ENCODE data around the gene MAPKAP1.
"Not testable (repeated sequence)": the region's sequence is repeated elsewhere in the genome, so short reads cannot be mapped to it uniquely, and the experiment has no call there.

The MAPKAP1 gene

DNA sequence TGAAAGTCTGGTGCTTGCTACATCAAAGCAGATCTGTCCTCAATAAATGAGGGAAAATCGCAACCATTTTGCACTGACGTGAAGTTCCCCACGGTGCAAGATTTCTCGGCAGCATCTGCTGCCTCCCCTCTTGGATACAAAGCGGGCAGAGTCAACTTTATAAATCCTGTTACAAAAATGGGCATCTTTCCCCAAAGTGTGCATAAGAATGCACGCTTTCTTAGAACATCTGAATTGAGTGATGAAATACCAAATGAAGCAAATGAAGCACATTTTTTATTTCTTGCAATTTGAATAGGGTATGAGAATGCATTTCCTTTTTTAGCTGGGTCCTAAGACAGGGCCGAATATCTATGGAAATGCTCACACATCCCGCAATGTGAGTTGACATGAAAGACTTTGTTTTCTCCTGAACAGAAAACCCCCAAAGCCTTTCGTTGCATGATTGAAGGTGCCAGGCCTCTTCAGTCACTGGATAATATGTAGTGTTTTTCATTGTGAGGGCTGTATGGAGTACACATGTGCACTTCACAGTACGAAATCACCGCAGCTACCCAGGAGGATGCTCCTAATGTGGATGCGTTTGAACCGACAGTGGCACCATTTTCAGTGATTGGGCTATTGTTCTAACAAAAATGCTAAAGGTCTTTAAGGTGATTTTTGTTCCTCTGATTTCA, 19.6 kb upstream of the MAPKAP1 start:
- DNase-seq: no peak

DNA sequence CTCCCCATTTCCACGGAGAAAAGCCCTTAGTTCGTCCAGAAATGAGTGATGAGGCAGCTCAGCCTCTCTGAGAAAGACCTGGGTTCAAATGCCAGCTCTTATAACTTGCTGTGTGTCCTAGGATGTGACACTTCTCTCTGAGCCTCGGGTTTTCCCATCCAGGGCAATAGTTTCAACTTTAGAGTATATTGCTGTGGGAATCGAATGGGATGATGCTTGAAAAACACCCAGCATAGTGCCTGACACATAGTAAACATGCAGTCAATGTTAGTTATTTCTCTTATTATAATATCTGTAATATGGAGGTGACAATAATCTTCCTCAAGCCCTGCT, 430 bp upstream of the MAPKAP1 start:
- no peak for DNase-seq

DNA sequence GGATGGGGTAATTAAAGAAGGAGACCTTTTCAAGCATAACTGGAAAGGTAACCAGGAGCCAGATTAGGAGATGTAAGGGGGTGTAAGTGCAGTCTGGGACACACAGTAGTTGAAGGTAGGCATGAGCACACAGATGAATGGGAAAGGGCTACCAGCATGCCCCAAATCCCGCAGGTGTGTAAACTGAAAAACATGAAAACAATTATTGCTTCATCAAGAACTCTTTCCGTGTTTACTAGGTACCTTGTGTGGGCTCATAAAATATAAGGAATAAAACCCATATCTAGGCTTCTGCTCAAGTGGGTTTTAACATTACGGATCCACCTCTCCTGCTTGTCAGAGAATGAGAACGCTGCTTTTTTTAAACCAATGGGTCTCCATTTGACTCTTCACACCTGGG, 1.1 kb downstream of the MAPKAP1 start:
- no peak for DNase-seq

DNA sequence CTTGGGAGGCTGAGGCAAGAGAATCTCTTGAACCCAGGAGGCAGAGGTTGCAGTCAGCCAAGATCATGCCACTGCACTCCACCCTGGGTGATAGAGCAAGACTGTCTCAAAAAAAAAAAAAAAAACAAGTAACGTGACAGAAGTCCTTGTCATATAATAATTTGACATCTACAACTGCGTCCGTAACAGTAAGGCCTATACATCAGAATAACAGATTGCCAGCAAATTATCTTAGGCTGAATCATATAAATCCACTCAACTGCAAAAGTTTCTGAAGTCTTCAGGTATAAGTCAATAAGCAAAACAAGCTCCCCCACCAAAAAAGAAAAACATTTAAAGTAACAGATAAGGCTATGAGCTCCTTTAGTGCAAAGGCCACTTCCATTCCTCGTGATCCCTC, 3.3 kb downstream of the MAPKAP1 start:
- no peak for DNase-seq

DNA sequence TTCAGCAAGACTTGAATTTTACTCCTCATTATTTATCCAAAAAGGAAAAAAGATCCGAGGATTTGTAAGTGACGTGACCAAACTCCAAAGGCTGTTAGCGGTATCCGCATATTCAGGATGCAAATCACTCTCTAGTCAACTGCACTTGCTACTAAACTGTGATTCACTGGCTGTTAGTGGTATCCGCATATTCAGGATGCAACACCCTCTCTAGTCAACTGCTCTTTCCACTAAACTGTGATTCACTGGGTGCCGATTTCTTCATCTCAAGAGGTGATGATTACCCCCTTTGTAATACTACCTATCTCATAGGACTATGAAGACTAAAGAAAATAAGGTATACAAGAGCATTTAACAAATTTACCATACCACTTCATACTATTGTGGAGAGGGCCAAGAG, 5.7 kb downstream of the MAPKAP1 start:
- no peak for DNase-seq

DNA sequence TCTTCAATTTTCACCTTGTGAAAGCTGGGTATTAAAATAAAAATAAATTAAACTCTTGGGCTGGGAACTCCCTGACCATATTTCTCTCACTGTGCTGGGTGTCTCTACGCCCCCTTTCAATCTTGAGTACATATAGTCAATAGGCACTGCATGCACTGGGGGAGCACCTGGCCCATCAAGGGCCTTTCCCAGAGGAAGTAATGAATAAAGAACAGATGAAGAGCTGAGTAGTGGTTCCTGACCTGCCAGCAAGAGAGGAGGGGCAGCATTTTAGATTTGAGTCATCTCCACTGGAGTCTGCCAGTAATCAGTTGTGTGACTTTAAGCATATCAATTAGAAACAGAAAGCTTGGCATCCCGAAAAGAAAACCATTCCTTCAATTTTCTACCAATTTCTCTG, 6.2 kb downstream of the MAPKAP1 start:
- no peak for DNase-seq

DNA sequence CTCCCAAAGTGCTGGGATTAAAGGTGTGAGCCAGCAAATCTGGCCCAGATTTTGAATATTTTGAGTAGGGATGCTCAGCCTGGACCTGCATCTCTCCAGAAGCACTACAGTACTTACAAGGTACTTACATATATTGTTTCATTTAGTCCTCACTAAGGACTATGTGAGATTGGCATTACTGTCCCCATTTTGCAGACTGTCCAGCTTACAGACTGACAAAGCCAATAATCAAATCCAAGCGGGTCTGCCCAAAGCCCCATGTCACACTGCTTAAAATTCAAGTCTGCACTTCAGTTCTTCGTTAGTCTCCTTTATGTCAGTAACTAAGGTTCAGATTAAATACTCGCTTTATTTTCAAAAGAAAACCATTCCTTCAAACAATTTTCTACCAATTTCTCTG, 7.1 kb downstream of the MAPKAP1 start:
- DNase-seq: no peak

DNA sequence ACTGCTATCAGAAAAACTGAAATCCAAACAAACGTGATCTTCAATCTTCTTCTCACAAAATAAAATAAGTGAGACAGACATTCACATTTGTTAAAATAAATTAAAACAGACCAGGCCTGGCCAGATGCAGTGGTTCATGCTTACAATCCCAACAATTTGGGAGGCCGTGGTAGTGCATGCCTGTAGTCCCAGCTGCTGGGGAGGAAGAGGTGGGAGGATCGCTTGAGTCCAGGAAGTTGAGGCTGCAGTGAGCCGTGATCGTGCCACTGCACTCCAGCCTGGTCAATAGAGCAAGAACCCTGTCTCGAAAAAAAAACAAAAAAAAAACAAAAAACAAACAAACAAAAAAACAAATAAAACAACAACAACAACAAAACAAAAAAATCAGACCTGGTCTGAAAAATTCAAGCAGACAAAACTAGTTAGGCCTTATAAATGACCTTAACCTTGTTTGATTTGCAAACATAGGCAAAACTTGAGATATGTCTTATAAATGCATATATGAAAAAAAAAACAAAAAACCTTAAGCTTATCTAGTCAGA, 10.8 kb downstream of the MAPKAP1 start:
- DNase-seq: no peak

DNA sequence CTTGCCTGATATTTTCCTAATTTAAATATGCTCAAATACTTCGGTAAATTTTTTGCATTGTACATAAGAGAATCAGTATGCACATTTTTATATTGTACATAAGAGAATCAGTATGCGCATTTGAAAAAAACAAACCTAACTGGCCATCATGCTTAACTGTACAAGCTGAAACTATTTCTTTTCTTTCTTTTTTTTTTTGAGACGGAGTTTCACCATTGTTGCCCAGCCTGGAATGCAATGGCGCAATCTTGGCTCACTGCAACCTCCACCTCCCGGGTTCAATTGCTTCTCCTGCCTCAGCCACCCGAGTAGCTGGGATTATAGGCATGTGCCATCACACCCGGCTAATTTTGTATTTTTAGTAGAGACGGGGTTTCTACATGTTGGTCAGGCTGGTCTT, 11.5 kb downstream of the MAPKAP1 start:
- DNase-seq: not testable (repeated sequence)

DNA sequence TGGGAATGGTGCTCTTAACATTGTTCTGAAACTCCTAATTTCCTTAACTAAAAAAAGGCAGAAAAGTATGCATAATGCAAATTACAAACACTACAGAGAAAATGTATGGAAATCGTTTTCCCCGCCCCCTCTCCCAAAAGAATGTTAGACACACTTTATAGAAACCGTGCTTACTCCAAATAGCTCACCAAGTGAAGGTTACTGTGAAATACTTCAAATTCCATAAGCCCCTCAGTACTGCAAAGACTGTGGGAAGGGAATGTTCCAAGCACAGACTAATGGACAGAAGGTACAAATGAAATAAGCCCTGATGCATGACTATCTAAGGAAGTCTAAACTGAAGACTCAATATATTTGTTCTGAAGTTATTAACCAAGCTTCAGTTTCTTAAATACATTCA, 12.5 kb downstream of the MAPKAP1 start:
- no peak for DNase-seq

DNA sequence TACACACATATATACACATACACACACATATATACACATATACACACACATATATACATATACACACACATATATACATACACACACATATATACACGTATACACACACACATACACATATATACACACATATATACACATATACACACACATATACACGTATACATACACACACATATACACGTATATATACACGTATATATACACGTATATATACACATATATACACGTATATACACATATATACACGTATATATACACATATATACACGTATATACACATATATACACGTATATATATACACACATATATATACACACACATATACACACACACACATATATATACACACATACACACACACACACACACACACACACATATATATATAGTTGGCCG, 13.5 kb downstream of the MAPKAP1 start:
- not testable (repeated sequence) for DNase-seq

DNA sequence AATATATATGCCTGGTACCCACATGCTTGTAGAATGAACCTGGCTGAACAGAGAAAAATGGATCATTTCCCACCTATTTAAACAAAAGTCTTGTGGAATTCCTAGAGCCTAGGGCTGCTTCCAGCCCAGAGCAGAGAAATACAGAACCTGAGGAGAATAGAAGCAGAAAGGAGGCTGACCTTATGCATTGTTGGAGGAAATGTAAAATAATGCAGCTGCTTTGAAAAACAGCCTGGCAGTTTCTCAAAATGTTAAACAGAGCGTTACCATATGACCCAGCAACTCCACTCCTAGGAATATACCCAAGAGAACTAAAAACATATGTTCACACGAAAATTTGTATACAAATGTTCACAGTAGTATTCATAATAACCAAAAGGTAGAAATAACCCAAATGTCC, 15.1 kb downstream of the MAPKAP1 start:
- no peak for DNase-seq

DNA sequence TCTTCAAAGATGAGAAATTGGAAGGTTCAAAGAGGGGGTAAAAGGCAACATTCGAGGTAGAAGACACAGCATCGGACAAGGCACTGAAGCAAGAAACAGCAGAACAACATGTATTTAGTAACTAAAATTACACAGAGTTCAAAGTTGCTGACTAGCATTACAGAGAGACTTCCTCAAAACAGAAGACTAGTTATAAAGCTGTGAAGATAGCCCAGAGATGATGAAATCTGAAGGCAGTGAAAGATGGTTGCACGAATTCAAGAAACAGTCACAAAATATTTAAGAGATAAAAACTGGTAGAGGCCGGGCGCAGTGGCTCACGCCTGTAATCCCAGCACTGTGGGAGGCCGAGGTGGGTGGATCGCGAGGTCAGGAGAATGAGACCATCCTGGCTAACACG, 16.3 kb downstream of the MAPKAP1 start:
- no peak for DNase-seq

DNA sequence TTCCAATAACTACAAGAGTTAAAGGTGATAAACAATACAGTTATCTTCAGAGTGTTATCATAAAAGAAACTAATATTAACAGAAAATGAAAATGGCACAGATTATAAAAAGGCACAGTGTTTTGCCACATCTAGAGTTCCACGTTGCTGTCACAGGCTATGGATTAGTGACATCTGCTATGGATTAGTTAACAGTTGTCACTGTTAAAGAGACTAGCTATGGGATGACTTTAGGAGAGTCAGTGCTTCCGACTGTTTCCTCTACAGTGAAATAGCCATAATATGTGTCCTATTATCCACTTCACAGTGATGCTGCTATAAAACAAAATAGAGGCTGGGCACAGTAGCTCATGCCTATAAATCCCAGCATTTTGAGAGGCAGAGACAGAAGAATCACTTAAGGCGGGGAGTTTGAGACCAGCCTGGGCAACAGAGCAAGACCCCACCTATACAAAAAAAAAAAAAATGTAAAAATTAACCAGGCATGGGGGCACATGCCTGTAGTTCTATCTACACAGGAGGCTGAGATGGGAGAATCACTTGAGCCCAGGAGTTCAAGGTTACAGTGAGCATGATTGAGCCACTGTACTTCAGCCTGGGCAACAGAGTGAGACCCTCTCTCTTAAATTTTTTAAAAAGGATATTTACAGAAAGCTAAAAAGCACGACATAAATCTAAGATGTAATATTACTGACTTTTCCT, 19.7 kb downstream of the MAPKAP1 start:
- DNase-seq: no peak

DNA sequence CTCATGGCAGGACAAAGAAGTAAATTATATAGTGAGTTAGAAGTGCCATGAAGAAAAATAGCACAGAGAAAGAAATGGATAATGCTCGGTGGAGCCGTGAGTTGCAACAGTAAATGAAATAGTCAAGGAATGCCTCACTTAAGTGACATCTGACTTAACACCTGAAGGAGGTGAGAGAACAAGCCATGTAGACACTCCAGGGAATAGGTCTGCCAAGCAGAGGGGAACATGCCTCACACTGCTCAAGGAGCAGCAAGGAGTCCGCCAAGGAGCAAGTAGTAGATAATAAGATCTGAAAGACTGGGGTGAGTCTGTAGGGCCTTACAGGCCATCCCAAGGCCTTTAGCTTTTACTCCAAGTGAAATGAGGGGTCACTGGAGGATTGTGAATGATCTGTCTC, 21.8 kb downstream of the MAPKAP1 start:
- no peak for DNase-seq

DNA sequence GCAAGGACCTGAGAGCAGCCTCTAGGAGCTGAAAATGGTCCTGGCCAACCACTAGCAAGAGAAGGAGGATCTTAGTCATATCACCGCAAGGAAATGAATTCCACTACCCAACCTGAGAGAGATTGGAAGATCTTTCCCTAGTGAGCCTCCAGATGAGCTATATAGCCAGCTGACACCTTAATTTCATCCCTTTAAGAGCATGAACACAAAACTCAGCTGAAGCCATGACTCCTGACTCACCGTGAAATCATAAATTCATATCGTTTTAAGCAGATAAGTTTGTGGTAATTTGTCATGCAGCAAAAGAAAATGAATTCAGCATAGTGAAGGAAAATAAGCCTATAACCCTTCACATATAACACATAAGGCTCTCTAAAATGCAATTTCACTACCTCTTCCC, 23.5 kb downstream of the MAPKAP1 start:
- DNase-seq: no peak

DNA sequence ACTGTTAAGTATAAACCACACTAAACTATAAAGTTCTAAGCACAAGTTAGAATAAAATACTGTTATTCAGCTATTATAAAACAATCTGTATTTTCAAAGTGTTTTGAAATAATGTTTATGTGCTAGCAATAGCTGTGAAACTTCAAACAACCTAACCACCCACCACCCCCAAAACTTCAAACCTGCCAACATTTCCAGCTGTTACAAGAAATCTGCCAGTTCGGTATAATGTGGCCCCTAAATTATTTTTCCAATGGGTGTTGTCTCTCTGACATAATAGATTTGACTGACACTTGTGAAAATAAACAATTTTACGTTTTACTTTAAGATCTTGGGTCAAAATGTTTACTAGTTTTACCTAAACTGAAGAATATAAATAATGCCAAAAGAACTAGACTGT, 24.7 kb downstream of the MAPKAP1 start:
- DNase-seq: no peak

DNA sequence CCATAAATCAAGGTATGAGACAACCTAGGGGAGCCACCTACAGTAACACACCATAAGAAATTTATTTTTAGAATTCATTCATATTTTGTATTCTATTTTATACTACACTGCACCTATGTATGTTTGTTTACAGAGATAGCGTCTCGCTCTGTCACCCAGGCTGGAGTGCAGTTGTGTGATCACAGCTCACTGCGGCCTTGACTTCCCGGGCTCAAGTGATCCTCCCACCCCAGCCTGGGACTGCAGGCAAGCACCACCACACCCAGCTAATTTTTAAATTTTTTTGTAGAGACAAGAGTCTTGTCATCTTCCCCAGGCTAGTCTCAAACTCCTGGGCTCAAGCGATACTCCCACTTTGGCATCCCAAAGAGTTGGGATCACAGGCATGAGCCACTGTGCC, 25.4 kb downstream of the MAPKAP1 start:
- DNase-seq: no peak

DNA sequence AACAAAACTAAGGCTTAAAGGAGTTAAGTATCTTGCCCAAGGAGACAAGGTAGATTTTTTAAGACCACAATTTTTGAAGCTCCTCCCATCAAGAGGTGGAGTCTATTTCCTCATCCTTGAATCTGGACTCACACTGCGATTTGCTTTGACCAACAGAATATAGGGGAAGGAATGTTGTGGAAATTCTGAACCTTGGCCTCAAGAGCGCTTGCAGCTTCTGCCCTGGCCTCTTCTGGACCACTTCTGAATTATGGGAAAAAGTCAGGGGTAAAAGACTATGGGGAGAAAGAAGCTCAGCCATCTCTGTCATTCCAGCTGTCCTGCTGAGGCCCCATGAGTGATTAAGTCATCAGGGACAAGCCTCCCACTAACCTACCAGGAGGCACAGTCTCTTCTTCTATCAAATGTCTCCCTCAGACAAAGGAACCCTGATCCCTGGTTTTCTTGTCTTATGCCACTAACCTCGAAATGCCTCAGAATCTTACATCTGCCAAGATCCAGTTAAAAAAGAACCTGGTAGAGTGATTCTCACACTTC, 25.9 kb downstream of the MAPKAP1 start:
- no peak for DNase-seq

DNA sequence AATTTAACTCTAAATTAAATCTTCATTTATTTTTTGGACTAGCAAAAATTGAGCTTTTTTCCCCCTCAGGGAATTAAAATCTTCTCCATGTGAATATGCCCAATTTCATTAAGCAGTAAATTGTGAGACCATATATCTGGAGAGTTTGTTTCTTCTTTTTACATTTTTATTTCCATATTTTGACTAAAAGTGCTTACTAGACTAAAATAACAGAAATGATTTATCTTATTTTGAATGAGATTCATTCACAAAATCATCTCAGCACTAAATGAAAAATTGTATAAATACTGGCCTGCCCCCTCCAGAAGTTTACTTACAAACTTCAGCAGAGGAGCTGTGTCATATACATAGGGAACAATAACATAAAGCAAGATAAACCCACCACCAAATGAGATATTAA, 26.6 kb downstream of the MAPKAP1 start:
- no peak for DNase-seq

DNA sequence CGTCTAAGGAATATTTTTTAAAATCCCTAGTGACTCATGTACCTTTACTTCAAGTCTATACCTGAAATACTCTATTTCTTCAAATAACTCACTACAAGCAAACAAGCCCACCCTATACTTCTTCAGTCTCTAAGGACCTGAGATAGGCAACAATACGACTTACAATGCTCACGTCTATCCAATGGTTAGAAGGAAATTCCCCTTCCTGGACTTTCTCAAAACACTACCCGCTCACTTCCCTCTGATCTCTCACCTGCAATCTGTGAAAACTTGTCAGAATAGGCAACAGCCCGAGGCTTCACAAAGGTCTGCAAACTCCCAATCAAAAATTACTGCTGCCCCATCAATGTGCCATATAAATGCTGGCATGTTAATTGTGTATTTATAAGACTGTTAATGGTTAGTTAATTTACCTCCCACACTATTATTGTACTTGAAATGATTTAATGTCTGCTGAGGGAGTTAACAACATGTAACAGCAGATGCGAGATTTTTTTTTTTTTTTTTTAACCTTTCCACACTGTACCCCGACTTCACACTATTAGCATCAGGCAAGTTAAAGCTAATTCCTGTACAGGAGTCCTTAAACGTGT, 27.3 kb downstream of the MAPKAP1 start:
- DNase-seq: no peak

DNA sequence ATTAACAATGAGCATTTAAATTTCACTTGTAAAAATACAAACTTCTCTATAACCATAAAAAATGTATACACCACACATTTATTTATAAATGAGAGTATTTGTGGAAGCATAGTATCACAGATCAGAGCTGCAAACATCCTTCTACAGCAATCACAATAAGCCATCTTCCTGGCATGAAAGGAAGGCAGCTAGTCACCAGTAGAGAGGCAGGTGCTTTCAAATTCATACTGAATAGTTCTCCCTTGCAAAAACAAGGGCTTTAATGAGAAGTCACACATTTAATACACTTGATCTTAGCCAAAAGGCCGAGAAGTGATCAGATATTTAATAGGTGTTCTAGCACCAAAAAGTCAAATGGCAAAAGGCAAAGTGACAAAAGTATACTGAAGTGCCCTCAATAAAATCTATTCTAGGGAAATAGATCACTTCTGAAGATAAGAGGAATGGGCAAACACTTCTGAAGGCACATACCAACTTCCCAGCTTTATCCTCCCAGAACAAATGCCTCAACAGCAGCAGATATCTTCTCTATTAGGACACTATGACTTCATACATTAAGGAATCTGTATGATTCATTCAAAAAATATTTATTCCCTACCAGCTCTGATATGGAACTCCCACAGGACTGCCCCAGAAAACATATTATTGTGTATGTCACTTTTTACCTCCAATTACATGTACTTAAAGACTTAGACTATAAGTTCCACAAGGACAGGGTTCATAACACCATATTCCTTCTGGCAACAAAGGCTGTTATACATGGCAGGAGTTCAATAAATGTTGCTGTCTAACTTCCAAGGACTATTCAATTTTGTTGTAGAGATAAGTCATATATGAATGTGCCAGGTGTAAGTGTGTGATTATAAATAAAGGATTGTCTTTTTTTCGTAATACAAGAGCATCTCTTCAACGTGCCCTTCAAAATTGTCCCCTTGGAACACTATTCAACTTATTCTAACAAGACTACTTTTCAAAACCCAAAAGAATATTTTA, 31.7 kb downstream of the MAPKAP1 start:
- DNase-seq: no peak

DNA sequence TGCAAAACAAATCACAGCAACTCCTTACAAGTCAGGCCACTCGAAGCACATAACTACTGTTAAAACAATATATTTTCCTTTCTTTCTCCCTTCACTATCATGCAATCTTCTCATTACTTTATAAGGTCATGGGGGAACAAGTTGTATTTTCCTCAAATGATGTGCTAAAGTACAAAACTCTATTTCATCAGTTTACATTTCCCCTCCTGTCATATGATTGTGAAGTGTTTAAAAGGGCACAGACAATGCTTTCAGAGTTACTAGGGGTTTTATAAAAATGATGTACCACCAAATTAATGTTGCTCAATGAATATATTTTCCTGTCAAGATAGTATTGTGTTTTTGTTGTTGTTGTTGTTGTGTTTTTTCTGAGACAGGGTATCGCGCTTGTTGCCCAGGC, 34.1 kb downstream of the MAPKAP1 start:
- DNase-seq: no peak
